Mesothelial cell of epicardium (in vitro differentiated cells): Measurements from ENCODE around the gene PSME2. TPM values are rescaled to one million over a fixed set of nuclear protein-coding genes. Genes with fewer than 3 reads are reported as not detected.

Experiments used
- DNase-seq, 2 experiments: peaks; one replicate each; pipeline ENCODE4 v3.0.0; 2021; ENCODE audit warnings: low spot score in 2 of 2; ENCODE audit not compliant: unreplicated experiment in 2 of 2
- H3K27ac Mint-ChIP-seq: 2 replicates; pipeline ENCODE4 v1.8.0; 2021; ENCODE audit warnings: mixed read lengths
- H3K27me3 Mint-ChIP-seq: 2 replicates; pipeline ENCODE4 v1.8.0; 2021; ENCODE audit warnings: low read depth, mixed read lengths
- H3K36me3 Mint-ChIP-seq: 2 replicates; pipeline ENCODE4 v1.8.0; 2021; ENCODE audit warnings: mixed read lengths
- H3K4me1 Mint-ChIP-seq: 2 replicates; pipeline ENCODE4 v1.8.0; 2021; ENCODE audit warnings: mixed read lengths
- H3K4me3 Mint-ChIP-seq: 2 replicates; pipeline ENCODE4 v1.8.0; 2021; ENCODE audit warnings: mild to moderate bottlenecking, moderate library complexity, mixed read lengths
- H3K9me3 Mint-ChIP-seq: 2 replicates; pipeline ENCODE4 v1.8.0; 2021; ENCODE audit warnings: mixed read lengths
- CTCF ChIP-seq: fragments of 200-600 bp; sonication (generic); IDR thresholded peaks from one replicate; pipeline ENCODE4 v1.5.0; 2021; ENCODE audit warnings: antibody characterized with exemption; ENCODE audit not compliant: unreplicated experiment
- total RNA-seq: library from RNA; stranded (reverse); gene quantifications from 3 replicates; pipeline ENCODE4 v1.2.1, GENCODE V29; 2021

The PSME2 gene
- total RNA-seq, 1 donor from 2014 or later, result 148 TPM

GRCh38 chr14:24178399-24179178 is 32.2 kb upstream of the PSME2 start:
- Mint-ChIP-seq H3K27ac (peak overlapping the region; percentile 66), H3K27me3 (no peaks in the 10 kb centered on the region), H3K4me1 (peaks cover 32% of the 10 kb centered on the region), H3K36me3 (peaks cover 30% of the 10 kb centered on the region), H3K9me3 (no peaks in the 10 kb centered on the region), H3K4me3 (no peak overlapping the region)
- DNase-seq, result no peak
- no peak for TF ChIP-seq CTCF

GRCh38 chr14:24177891-24178290 is 31.5 kb upstream of the PSME2 start:
- peaks cover 39% of the 10 kb centered on the region for H3K4me1 Mint-ChIP-seq
- H3K27me3 Mint-ChIP-seq, result no peaks in the 10 kb centered on the region
- no peak for DNase-seq
- no peaks in the 10 kb centered on the region for H3K9me3 Mint-ChIP-seq
- no peak for TF ChIP-seq CTCF
- H3K27ac Mint-ChIP-seq, result peak overlapping the region; percentile 59
- peaks cover 26% of the 10 kb centered on the region for H3K36me3 Mint-ChIP-seq
- no peak overlapping the region for H3K4me3 Mint-ChIP-seq

GRCh38 chr14:24177041-24177825 is 30.8 kb upstream of the PSME2 start:
- TF ChIP-seq CTCF, result no peak
- Mint-ChIP-seq H3K27me3 (no peaks in the 10 kb centered on the region), H3K27ac (peak overlapping the region; percentile 82)

GRCh38 chr14:24176599-24176998 is 30.2 kb upstream of the PSME2 start:
- Mint-ChIP-seq H3K36me3 (peaks cover 26% of the 10 kb centered on the region), H3K27me3 (no peaks in the 10 kb centered on the region), H3K9me3 (no peaks in the 10 kb centered on the region), H3K27ac (peak overlapping the region; percentile 82), H3K4me3 (no peak overlapping the region), H3K4me1 (peaks cover 47% of the 10 kb centered on the region)
- DNase-seq, result no peak
- TF ChIP-seq CTCF, result no peak

More at GRCh38 chr14:24177041-24177825, 30.8 kb upstream of the PSME2 start:
- Mint-ChIP-seq H3K4me1 (peaks cover 43% of the 10 kb centered on the region), H3K36me3 (peaks cover 26% of the 10 kb centered on the region), H3K4me3 (peak overlapping the region; percentile 30), H3K9me3 (no peaks in the 10 kb centered on the region)
- DNase-seq, result no peak

GRCh38 chr14:24172871-24173281 is 26.5 kb upstream of the PSME2 start:
- TF ChIP-seq CTCF, result no peak
- peak overlapping the region; percentile 94 for H3K27ac Mint-ChIP-seq
- no peaks in the 10 kb centered on the region for H3K9me3 Mint-ChIP-seq
- peaks cover 50% of the 10 kb centered on the region for H3K4me1 Mint-ChIP-seq
- peak overlapping the region; percentile 83 for H3K4me3 Mint-ChIP-seq
- peaks cover 25% of the 10 kb centered on the region for H3K36me3 Mint-ChIP-seq
- no peaks in the 10 kb centered on the region for H3K27me3 Mint-ChIP-seq
- DNase-seq, result no peak
